Mesenteric fat pad (tissue), 1 donor: ENCODE results near the gene PDZRN3. TPM values are rescaled to one million over a fixed set of nuclear protein-coding genes. Genes with fewer than 3 reads are reported as not detected.
"Not testable (repeated sequence)": the region's sequence is repeated elsewhere in the genome, so short reads cannot be mapped to it uniquely, and the experiment has no call there.

Experiments used
- DNase-seq: peaks from one replicate; pipeline ENCODE4 v3.0.0-alpha.2; 2020; ENCODE audit warnings: low spot score
- total RNA-seq: library from RNA; stranded (reverse); fragmentation: NEBNext Ultra II Directional; extraction: Animal tissue kit (Norgen Biotek cat#: 25700); gene quantifications from one replicate; pipeline ENCODE4 v1.2.1, GENCODE V29; 2021
- donor health status: DM: yes; HTN: yes; CAD: no.

Gene PDZRN3
- total RNA-seq, 1 donor from 2014 or later, result 52.8 TPM

- no peak for DNase-seq
Measured at GRCh38 chr3:73467211-73467610, 157.5 kb downstream of the PDZRN3 start.

GRCh38 chr3:73465926-73466325 is 158.8 kb downstream of the PDZRN3 start:
- no peak for DNase-seq

GRCh38 chr3:73464126-73464525 is 160.6 kb downstream of the PDZRN3 start:
- not testable (repeated sequence) for DNase-seq

- DNase-seq, result no peak
Measured at GRCh38 chr3:73461547-73461946, 163.2 kb downstream of the PDZRN3 start.

- no peak for DNase-seq
Measured at GRCh38 chr3:73459711-73460110, 165.0 kb downstream of the PDZRN3 start.

GRCh38 chr3:73453666-73454065 is 171.1 kb downstream of the PDZRN3 start:
- DNase-seq, result no peak

- no peak for DNase-seq
Measured at GRCh38 chr3:73452729-73453128, 172.0 kb downstream of the PDZRN3 start.

GRCh38 chr3:73451301-73451944 is 173.3 kb downstream of the PDZRN3 start:
- DNase-seq, result no peak

GRCh38 chr3:73449774-73450173 is 175.0 kb downstream of the PDZRN3 start:
- DNase-seq, result no peak

GRCh38 chr3:73448761-73449301 is 175.9 kb downstream of the PDZRN3 start:
- DNase-seq, result no peak

- no peak for DNase-seq
Measured at GRCh38 chr3:73448041-73448440, 176.7 kb downstream of the PDZRN3 start.

GRCh38 chr3:73447111-73447510 is 177.6 kb downstream of the PDZRN3 start:
- DNase-seq, result no peak

- no peak for DNase-seq
Measured at GRCh38 chr3:73446467-73447110, 178.2 kb downstream of the PDZRN3 start.

- no peak for DNase-seq
Measured at GRCh38 chr3:73442886-73443285, 181.9 kb downstream of the PDZRN3 start.

- no peak for DNase-seq
Measured at GRCh38 chr3:73442152-73442551, 182.6 kb downstream of the PDZRN3 start.

- DNase-seq, result no peak
Measured at GRCh38 chr3:73437828-73438227, 186.9 kb downstream of the PDZRN3 start.

GRCh38 chr3:73435055-73435454 is 189.7 kb downstream of the PDZRN3 start:
- no peak for DNase-seq

GRCh38 chr3:73433687-73434086 is 191.1 kb downstream of the PDZRN3 start:
- DNase-seq, result no peak

GRCh38 chr3:73433079-73433478 is 191.7 kb downstream of the PDZRN3 start:
- DNase-seq, result no peak

- DNase-seq, result no peak
Measured at GRCh38 chr3:73432706-73433032, 192.1 kb downstream of the PDZRN3 start.

- DNase-seq, result no peak
Measured at GRCh38 chr3:73432023-73432705, 192.6 kb downstream of the PDZRN3 start.

- no peak for DNase-seq
Measured at GRCh38 chr3:73431183-73431900, 193.4 kb downstream of the PDZRN3 start.
